ENCODE data around the gene SLC20A1. TPM values are rescaled to one million over a fixed set of nuclear protein-coding genes. Genes with fewer than 3 reads are reported as not detected.
"Not testable (repeated sequence)": the region's sequence is repeated elsewhere in the genome, so short reads cannot be mapped to it uniquely, and the experiment has no call there.

Gene SLC20A1
- total RNA-seq, 4 donors from 2014 or later, result 19.2 to 50.6 (median 34.5) TPM

DNA sequence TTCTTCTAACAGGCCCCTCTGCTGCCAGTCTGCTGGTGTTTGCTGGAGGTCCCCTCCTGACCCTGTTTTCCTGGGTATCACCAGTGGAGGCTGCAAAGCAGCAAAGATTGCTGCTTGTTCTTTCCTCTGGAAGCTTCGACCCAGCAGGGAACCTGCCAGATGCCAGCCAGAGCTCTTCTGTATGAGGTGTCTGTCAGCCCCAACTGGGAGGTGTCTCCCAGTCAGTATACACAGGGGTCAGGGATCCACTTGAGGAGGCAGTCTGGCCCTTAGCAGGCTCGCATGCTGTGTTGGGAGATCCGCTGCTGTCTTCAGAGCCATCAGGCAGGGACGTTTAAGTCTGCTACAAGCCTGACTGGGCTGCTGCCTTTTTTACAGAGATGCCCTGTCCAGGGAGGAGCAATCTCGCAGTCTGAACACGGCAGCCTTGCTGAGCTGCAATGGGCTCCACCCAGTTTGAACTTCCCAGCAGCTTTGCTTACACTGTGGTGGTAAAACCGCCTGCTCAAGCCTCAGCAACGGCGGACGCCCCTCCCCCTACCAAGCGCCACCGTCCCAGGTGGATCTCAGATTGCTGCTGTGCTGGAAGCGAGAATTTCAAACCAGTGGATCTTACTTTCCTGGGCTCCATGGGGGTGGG is 31.4 kb upstream of the SLC20A1 start:
- H3K27ac ChIP-seq, result no peak overlapping the region
- H3K36me3 ChIP-seq, result no peaks in the 10 kb centered on the region
- H3K4me3 ChIP-seq, result no peak overlapping the region
- TF ChIP-seq EP300 (IDR thresholded peaks at IDR 0.05) (no peak), POLR2AphosphoS5 (IDR thresholded peaks at IDR 0.05) (no peak), POLR2A (IDR thresholded peaks at IDR 0.05) (no peak)
- TF ChIP-seq, protein P1, sequence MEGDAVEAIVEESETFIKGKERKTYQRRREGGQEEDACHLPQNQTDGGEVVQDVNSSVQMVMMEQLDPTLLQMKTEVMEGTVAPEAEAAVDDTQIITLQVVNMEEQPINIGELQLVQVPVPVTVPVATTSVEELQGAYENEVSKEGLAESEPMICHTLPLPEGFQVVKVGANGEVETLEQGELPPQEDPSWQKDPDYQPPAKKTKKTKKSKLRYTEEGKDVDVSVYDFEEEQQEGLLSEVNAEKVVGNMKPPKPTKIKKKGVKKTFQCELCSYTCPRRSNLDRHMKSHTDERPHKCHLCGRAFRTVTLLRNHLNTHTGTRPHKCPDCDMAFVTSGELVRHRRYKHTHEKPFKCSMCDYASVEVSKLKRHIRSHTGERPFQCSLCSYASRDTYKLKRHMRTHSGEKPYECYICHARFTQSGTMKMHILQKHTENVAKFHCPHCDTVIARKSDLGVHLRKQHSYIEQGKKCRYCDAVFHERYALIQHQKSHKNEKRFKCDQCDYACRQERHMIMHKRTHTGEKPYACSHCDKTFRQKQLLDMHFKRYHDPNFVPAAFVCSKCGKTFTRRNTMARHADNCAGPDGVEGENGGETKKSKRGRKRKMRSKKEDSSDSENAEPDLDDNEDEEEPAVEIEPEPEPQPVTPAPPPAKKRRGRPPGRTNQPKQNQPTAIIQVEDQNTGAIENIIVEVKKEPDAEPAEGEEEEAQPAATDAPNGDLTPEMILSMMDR (IDR thresholded peaks at IDR 0.05), result no peak
- 78% methylated on average over 2 of the region's 13 CpGs for WGBS
- H3K4me1 ChIP-seq, result no peaks in the 10 kb centered on the region
- no peaks in the 10 kb centered on the region for H3K27me3 ChIP-seq
- H3K9me3 ChIP-seq, result no peaks in the 10 kb centered on the region
- no peak for DNase-seq (ENCODE audit: low spot score in 2 of 2)

DNA sequence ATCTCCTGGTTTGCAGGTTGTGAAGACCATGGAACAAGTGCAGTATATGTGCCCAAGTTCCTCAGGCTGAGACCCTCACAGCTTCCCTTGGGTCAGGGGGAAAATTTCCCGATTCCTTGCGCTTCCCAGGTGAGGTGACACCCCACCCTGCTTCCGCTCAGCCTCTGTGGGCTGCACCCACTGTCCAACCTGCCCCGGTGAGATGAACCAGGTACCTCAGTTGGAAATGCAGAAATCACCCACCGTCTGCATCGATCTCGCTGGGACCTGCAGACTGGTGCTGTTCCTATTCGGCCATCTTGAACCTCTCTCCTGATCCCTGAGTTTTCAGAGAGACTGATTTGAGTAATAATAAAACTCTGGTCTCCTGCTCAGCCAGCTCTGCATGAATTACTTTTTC is 30.7 kb upstream of the SLC20A1 start:
- TF ChIP-seq, protein P1 (IDR thresholded peaks at IDR 0.05), result no peak
- no peak for TF ChIP-seq POLR2AphosphoS5 (IDR thresholded peaks at IDR 0.05)
- TF ChIP-seq EP300 (IDR thresholded peaks at IDR 0.05), result no peak
- no peak for TF ChIP-seq POLR2A (IDR thresholded peaks at IDR 0.05)
- H3K4me3 ChIP-seq, result no peak overlapping the region
- DNase-seq (ENCODE audit: low spot score in 2 of 2), result no peak
- no peaks in the 10 kb centered on the region for H3K27me3 ChIP-seq
- H3K36me3 ChIP-seq, result no peaks in the 10 kb centered on the region
- no peaks in the 10 kb centered on the region for H3K4me1 ChIP-seq
- 95% methylated on average over 8 of the region's 8 CpGs for WGBS
- H3K9me3 ChIP-seq, result no peaks in the 10 kb centered on the region
- no peak overlapping the region for H3K27ac ChIP-seq

DNA sequence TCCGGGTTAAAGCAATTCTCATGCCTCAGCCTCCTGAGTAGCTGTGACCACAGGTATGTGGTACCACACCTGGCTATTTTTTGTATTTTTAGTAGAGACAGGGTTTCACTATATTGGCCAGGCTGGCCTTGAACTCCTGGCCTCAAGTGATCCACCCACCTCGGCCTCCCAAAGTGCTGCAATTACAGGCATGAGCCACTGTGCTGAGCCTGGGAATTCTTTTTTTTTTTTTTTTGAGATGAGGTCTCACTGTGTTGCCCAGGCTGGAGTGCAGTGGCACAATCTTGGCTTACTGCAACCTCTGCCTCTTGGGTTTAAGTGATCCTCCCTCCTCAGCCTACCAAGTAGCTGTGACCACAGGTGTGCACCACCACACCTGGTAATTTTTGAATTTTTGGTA is 29.9 kb upstream of the SLC20A1 start:
- not testable (repeated sequence) for H3K27ac ChIP-seq, H3K9me3 ChIP-seq, H3K4me3 ChIP-seq, H3K4me1 ChIP-seq, H3K27me3 ChIP-seq, H3K36me3 ChIP-seq
- peak in 1 of 2 donors; percentile 11 for DNase-seq (ENCODE audit: low spot score in 2 of 2)
- 95% methylated on average over 2 of the region's 2 CpGs for WGBS

DNA sequence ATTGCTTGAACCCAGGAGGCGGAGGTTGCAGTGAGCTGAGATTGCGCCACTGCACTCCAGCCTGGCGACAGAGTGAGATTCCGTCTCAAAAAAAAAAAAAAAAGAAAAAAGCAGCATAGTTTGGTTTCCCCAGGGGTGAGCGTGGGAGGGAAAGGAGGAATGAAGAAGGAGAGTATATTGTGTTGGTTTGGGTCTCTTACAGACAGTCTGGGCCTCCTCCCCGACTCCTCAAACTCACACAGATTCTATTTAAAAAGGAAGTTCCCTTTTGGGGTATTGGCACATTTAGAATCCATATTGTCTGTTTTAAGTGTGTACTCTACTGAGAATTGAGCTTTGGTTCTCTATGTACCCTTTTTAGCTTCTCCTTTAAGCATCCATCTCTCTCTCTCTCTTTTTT is 27.4 kb upstream of the SLC20A1 start:
- no peak overlapping the region for H3K27ac ChIP-seq
- no peak for TF ChIP-seq EP300 (IDR thresholded peaks at IDR 0.05)
- TF ChIP-seq POLR2A (IDR thresholded peaks at IDR 0.05), result no peak
- no peaks in the 10 kb centered on the region for H3K36me3 ChIP-seq
- no peak overlapping the region for H3K4me3 ChIP-seq
- no peaks in the 10 kb centered on the region for H3K27me3 ChIP-seq
- no peaks in the 10 kb centered on the region for H3K9me3 ChIP-seq
- WGBS, result 81% methylated on average over 6 of the region's 6 CpGs
- DNase-seq (ENCODE audit: low spot score in 2 of 2), result no peak
- peaks cover 3% of the 10 kb centered on the region for H3K4me1 ChIP-seq

DNA sequence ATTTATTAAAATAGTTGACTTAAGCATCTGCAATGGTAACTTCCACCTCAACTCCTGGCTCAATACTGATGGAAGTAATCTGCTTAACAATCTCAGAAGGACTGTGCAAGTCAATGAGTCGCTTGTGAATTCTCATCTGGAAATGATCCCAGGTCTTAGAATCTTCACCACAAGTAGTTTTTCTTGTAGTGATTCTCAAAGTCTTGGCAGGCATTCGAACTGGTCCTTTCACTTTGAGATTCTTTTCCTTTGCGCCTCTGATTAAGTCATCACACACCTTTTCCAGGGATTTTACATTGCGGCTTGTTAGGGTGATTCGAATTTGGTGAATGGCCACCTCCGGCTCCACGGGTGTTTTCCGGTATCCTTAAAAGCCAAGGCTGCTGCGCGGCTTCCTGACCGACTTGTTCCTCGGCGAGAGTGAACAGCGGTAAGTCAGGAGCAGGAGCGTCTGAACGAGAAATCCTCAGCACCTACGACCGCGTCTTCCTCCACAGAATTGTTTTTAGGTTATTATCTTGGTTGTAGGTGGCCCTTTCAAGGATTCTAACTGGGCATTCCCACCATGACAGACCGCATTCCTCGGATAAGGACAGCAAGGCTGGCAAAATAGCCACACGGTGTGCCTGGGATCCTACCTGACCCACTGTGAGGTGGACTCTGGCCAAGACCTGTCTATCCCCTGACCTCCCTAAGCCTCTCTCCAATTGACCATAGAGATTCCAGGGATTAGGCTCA is 23.8 kb upstream of the SLC20A1 start:
- DNase-seq (ENCODE audit: low spot score in 2 of 2), result peak in 1 of 2 donors; percentile 50
- Histone ChIP-seq H3K4me3 (peak overlapping the region; percentile 16), H3K4me1 (peaks cover 36% of the 10 kb centered on the region), H3K27ac (no peak overlapping the region), H3K36me3 (no peaks in the 10 kb centered on the region), H3K9me3 (no peaks in the 10 kb centered on the region), H3K27me3 (no peaks in the 10 kb centered on the region)
- WGBS, result 53% methylated on average over 22 of the region's 22 CpGs
- TF ChIP-seq, protein P1 (IDR thresholded peaks at IDR 0.05), result no peak
- TF ChIP-seq POLR2AphosphoS5 (IDR thresholded peaks at IDR 0.05) (no peak), POLR2A (IDR thresholded peaks at IDR 0.05) (no peak), EP300 (IDR thresholded peaks at IDR 0.05) (no peak)

DNA sequence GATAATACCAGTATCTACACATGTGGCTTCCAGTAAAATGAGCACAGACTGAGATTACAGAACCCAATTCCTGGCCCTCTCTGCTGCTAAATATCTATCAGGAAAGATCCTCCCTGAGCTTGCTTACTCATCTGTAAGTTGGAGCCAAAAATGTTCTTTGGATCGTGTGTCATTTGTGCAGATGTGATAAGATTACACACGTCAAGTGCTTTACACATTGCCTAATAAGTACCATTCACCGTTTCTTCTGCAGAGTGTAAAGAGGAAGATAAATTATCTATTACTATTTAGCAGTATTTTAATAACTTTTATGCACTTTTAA is 23.2 kb upstream of the SLC20A1 start:
- no peak for DNase-seq (ENCODE audit: low spot score in 2 of 2)
- WGBS, result 40% methylated on average over 3 of the region's 3 CpGs
- H3K4me1 ChIP-seq, result peaks cover 41% of the 10 kb centered on the region

More for the DNA sequence above, 23.2 kb upstream of the SLC20A1 start:
- no peak overlapping the region for H3K27ac ChIP-seq
- H3K4me3 ChIP-seq, result no peak overlapping the region
- peak in 1 of 3 donors; percentile 70 for TF ChIP-seq POLR2AphosphoS5 (IDR thresholded peaks at IDR 0.05)
- TF ChIP-seq EP300 (IDR thresholded peaks at IDR 0.05), result no peak
- H3K27me3 ChIP-seq, result no peaks in the 10 kb centered on the region
- no peaks in the 10 kb centered on the region for H3K9me3 ChIP-seq
- no peaks in the 10 kb centered on the region for H3K36me3 ChIP-seq
